Muscle layer of duodenum (tissue), 2 donors: Measurements from ENCODE around the gene METTL6.
A peak's percentile ranks its signal among the peaks of the same experiment; 100 is the strongest.

Source experiments
- H3K27ac ChIP-seq: one replicate; pipeline ENCODE4 v1.7.0; 2013; ENCODE audit warnings: mild to moderate bottlenecking, low read length
- H3K27me3 ChIP-seq: one replicate; pipeline ENCODE4 v1.7.0; 2013; ENCODE audit warnings: low read depth, mild to moderate bottlenecking, control low read depth, low read length
- H3K36me3 ChIP-seq, 2 donors: one replicate each; pipeline ENCODE4 v1.7.0; 2013; ENCODE audit warnings: low read length in 2 of 2, control low read depth in 1 of 2, mild to moderate bottlenecking in 1 of 2; ENCODE audit not compliant: insufficient read depth in 2 of 2, control insufficient read depth in 1 of 2
- H3K4me1 ChIP-seq, 2 donors: one replicate each; pipeline ENCODE4 v1.7.0; 2013; ENCODE audit warnings: low read length in 2 of 2, mild to moderate bottlenecking in 2 of 2, control low read depth in 1 of 2, moderate library complexity in 1 of 2; ENCODE audit not compliant: insufficient read depth in 2 of 2, control insufficient read depth in 1 of 2
- H3K4me3 ChIP-seq, 2 donors: one replicate each; pipeline ENCODE4 v1.7.0; 2013; ENCODE audit warnings: low read length in 2 of 2, low read depth in 1 of 2, mild to moderate bottlenecking in 1 of 2
- H3K9me3 ChIP-seq, 2 donors: one replicate each; pipeline ENCODE4 v1.7.0; 2013; ENCODE audit warnings: low read length in 2 of 2, control low read depth in 1 of 2, mild to moderate bottlenecking in 1 of 2; ENCODE audit not compliant: control insufficient read depth in 1 of 2
- donor health status: healthy.

The METTL6 gene

GRCh38 chr3:15449489-15450224 is 22.3 kb upstream of the METTL6 start:
- Histone ChIP-seq H3K4me1 (no peaks in the 10 kb centered on the region), H3K4me3 (no peak overlapping the region), H3K9me3 (no peaks in the 10 kb centered on the region), H3K36me3 (peaks cover 0 to 16% of the 10 kb centered on the region in 2 donors), H3K27me3 (no peaks in the 10 kb centered on the region), H3K27ac (no peak overlapping the region)

GRCh38 chr3:15443826-15444524 is 16.6 kb upstream of the METTL6 start:
- Histone ChIP-seq H3K4me3 (no peak overlapping the region), H3K27ac (no peak overlapping the region), H3K27me3 (no peaks in the 10 kb centered on the region), H3K36me3 (peaks cover 24 to 42% of the 10 kb centered on the region in 2 donors), H3K9me3 (no peaks in the 10 kb centered on the region), H3K4me1 (no peaks in the 10 kb centered on the region)

- no peaks in the 10 kb centered on the region for H3K4me1 ChIP-seq
- no peaks in the 10 kb centered on the region for H3K27me3 ChIP-seq
- no peak overlapping the region for H3K27ac ChIP-seq
- no peaks in the 10 kb centered on the region for H3K9me3 ChIP-seq
- H3K4me3 ChIP-seq, result no peak overlapping the region
- H3K36me3 ChIP-seq, result peaks cover 45 to 71% of the 10 kb centered on the region in 2 donors
Measured at GRCh38 chr3:15440891-15441290, 13.5 kb upstream of the METTL6 start.

GRCh38 chr3:15439476-15439875 is 12.1 kb upstream of the METTL6 start:
- H3K27ac ChIP-seq, result no peak overlapping the region
- no peak overlapping the region for H3K4me3 ChIP-seq
- no peaks in the 10 kb centered on the region for H3K27me3 ChIP-seq
- H3K9me3 ChIP-seq, result no peaks in the 10 kb centered on the region
- H3K36me3 ChIP-seq, result peaks cover 58 to 82% of the 10 kb centered on the region in 2 donors
- H3K4me1 ChIP-seq, result no peaks in the 10 kb centered on the region

- Histone ChIP-seq H3K9me3 (no peaks in the 10 kb centered on the region), H3K4me3 (no peak overlapping the region), H3K27me3 (no peaks in the 10 kb centered on the region), H3K4me1 (no peaks in the 10 kb centered on the region), H3K36me3 (peaks cover 61 to 87% of the 10 kb centered on the region in 2 donors), H3K27ac (no peak overlapping the region)
Measured at GRCh38 chr3:15438983-15439382, 11.6 kb upstream of the METTL6 start.

- no peaks in the 10 kb centered on the region for H3K27me3 ChIP-seq
- H3K4me3 ChIP-seq, result no peak overlapping the region
- H3K4me1 ChIP-seq, result no peaks in the 10 kb centered on the region
- H3K27ac ChIP-seq, result no peak overlapping the region
- no peaks in the 10 kb centered on the region for H3K9me3 ChIP-seq
- peaks cover 65 to 86% of the 10 kb centered on the region in 2 donors for H3K36me3 ChIP-seq
Measured at GRCh38 chr3:15436246-15436645, 8.9 kb upstream of the METTL6 start.

DNA sequence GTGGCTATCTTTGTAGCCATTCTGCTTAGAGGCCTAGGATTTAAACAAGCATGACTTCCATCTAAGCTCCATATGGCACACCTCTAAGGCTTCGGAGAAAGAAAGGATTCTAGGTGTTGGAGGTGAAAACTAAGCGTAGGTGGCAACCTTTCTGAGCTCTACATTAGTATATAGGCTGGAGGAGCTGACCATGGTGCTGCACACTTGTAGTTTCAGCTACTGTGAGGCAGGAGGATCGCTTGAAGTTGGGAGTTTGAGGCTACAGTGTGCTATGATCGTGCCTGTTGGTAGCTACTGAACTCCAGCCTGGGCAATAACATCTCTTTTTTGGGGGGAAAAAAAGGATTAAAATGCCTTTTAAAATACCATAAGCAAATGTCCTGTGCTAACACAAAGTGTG is 7.4 kb upstream of the METTL6 start:
- Histone ChIP-seq H3K4me1 (peaks cover 0 to 4% of the 10 kb centered on the region in 2 donors), H3K27ac (no peak overlapping the region), H3K4me3 (no peak overlapping the region), H3K27me3 (no peaks in the 10 kb centered on the region), H3K36me3 (peaks cover 67 to 77% of the 10 kb centered on the region in 2 donors), H3K9me3 (no peaks in the 10 kb centered on the region)

- H3K36me3 ChIP-seq, result peaks cover 55 to 64% of the 10 kb centered on the region in 2 donors
Measured at GRCh38 chr3:15433531-15433930, 6.2 kb upstream of the METTL6 start.

GRCh38 chr3:15431256-15431837 is 4.0 kb upstream of the METTL6 start:
- Histone ChIP-seq H3K36me3 (peaks cover 41 to 49% of the 10 kb centered on the region in 2 donors), H3K4me3 (no peak overlapping the region), H3K9me3 (no peaks in the 10 kb centered on the region), H3K4me1 (peaks cover 3 to 15% of the 10 kb centered on the region in 2 donors), H3K27ac (no peak overlapping the region), H3K27me3 (no peaks in the 10 kb centered on the region)

More at GRCh38 chr3:15433531-15433930, 6.2 kb upstream of the METTL6 start:
- Histone ChIP-seq H3K9me3 (no peaks in the 10 kb centered on the region), H3K4me1 (peaks cover 0 to 8% of the 10 kb centered on the region in 2 donors), H3K27ac (no peak overlapping the region), H3K4me3 (no peak overlapping the region), H3K27me3 (no peaks in the 10 kb centered on the region)

GRCh38 chr3:15430624-15431023 is 3.3 kb upstream of the METTL6 start:
- Histone ChIP-seq H3K36me3 (peaks cover 36 to 42% of the 10 kb centered on the region in 2 donors), H3K4me1 (peaks cover 7 to 21% of the 10 kb centered on the region in 2 donors), H3K4me3 (no peak overlapping the region), H3K9me3 (no peaks in the 10 kb centered on the region), H3K27me3 (no peaks in the 10 kb centered on the region), H3K27ac (no peak overlapping the region)

DNA sequence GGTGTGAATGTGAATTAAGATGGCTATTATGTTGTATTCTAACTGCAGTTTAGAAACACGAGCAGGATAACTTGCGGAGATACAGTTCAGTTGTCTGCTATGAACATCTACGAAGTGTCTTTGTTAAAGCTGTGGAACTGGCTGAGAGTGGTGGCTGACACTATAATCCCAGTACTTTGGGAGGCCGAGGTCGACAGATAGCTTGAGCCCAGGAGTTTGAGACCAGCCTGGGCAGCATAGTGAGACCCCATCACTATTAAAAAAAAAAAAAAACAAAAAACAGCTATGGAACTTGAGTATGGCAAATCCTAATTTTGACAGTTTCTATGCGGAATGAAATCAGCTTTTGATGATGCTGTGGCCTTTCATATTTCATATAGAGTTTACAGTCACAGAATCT is 1.7 kb upstream of the METTL6 start:
- no peaks in the 10 kb centered on the region for H3K27me3 ChIP-seq
- H3K4me1 ChIP-seq, result peaks cover 7 to 23% of the 10 kb centered on the region in 2 donors
- H3K4me3 ChIP-seq, result peak overlapping the region; percentile 95 to 98
- no peaks in the 10 kb centered on the region for H3K9me3 ChIP-seq
- H3K27ac ChIP-seq, result peak overlapping the region; percentile 19
- peaks cover 22 to 33% of the 10 kb centered on the region in 2 donors for H3K36me3 ChIP-seq
